DOHH2 (cell line): ENCODE data around the gene U2AF2.

Source experiments
- CTCF ChIP-seq: fragments of 200-600 bp; sonication (generic); IDR thresholded peaks from one replicate; pipeline ENCODE4 v1.5.1; 2014; ENCODE audit warnings: antibody characterized with exemption, mild to moderate bottlenecking, low read depth, low read length; ENCODE audit not compliant: poor library complexity, severe bottlenecking
- EZH2phosphoT487 ChIP-seq: fragments of 200-600 bp; sonication (generic); IDR thresholded peaks from 2 replicates; pipeline ENCODE4 v1.6.1; 2017; ENCODE audit warnings: borderline replicate concordance, mild to moderate bottlenecking, antibody characterized with exemption, low read length, moderate library complexity, mixed read lengths

- TF ChIP-seq CTCF (no peak), EZH2phosphoT487 (no peak)
Observed at GRCh38 chr19:55642153-55643002, 12.5 kb upstream of the U2AF2 start.
